CD4-positive, alpha-beta T cell (primary cell): Measurements from ENCODE around the gene LSM14A. TPM values are rescaled to one million over a fixed set of nuclear protein-coding genes. Genes with fewer than 3 reads are reported as not detected.
A peak's percentile ranks its signal among the peaks of the same experiment; 100 is the strongest.

Source experiments
- ATAC-seq: fragments of 200-7000 bp; cut with Tn5 transposase; one replicate; pipeline ENCODE4 v1.10.0; 2022; ENCODE audit warnings: mild to moderate bottlenecking; ENCODE audit not compliant: poor library complexity
- CTCF ChIA-PET: fragments of 350-600 bp; sonication (Branson Sonifier 250); formaldehyde crosslinking; loops from one replicate; lab custom pipeline; 2021; ENCODE audit warnings: antibody characterized with exemption, inconsistent platforms; lab: Charles Lee
- POLR2A ChIA-PET: fragments of 350-600 bp; sonication (Branson Sonifier 250); formaldehyde crosslinking; loops from one replicate; lab custom pipeline; 2021; ENCODE audit warnings: antibody characterized with exemption, inconsistent platforms; lab: Charles Lee
- DNase-seq, 14 experiments: peaks; one replicate each; pipeline ENCODE4 v3.0.0-alpha.2; 2013 to 2020; ENCODE audit warnings: mixed read lengths in 2 of 14
- H3K27ac ChIP-seq, 2 donors: one replicate each; pipeline versions ENCODE4 v1.5.1 to v1.7.0; 2013; ENCODE audit warnings: low read length in 2 of 2, low read depth in 1 of 2, mild to moderate bottlenecking in 1 of 2
- H3K27me3 ChIP-seq, 2 experiments: 1 replicate in 1 of 2; 2 replicates in 1 of 2; pipeline versions ENCODE4 v1.6.1 to v1.7.0; 2013; ENCODE audit warnings: low read length in 2 of 2, control low read depth in 1 of 2, mild to moderate bottlenecking in 1 of 2, moderate library complexity in 1 of 2; ENCODE audit not compliant: insufficient read depth in 2 of 2, control insufficient read depth in 1 of 2
- H3K36me3 ChIP-seq: one replicate; pipeline ENCODE4 v1.6.1; 2013; ENCODE audit warnings: low read length, control low read depth; ENCODE audit not compliant: insufficient read depth
- H3K4me1 ChIP-seq: one replicate; pipeline ENCODE4 v1.6.1; 2013; ENCODE audit warnings: low read length, control low read depth; ENCODE audit not compliant: insufficient read depth
- H3K4me3 ChIP-seq: one replicate; pipeline ENCODE4 v1.5.1; 2013; ENCODE audit warnings: mild to moderate bottlenecking, low read length, moderate library complexity
- H3K9me3 ChIP-seq, 2 experiments: 1 replicate in 1 of 2; 2 replicates in 1 of 2; pipeline versions ENCODE4 v1.6.1 to v1.7.0; 2013; ENCODE audit warnings: low read length in 2 of 2, mild to moderate bottlenecking in 2 of 2, control low read depth in 1 of 2, moderate library complexity in 1 of 2; ENCODE audit not compliant: control insufficient read depth in 1 of 2, insufficient read depth in 1 of 2
- H3K27ac Mint-ChIP-seq: one replicate; pipeline ENCODE4 v1.8.0; 2020; ENCODE audit warnings: mixed read lengths
- H3K27me3 Mint-ChIP-seq: one replicate; pipeline ENCODE4 v1.8.0; 2021; ENCODE audit warnings: mixed read lengths
- H3K36me3 Mint-ChIP-seq: one replicate; pipeline ENCODE4 v1.8.0; 2021; ENCODE audit warnings: low read depth, mixed read lengths
- H3K4me1 Mint-ChIP-seq: one replicate; pipeline ENCODE4 v1.8.0; 2021; ENCODE audit warnings: low read depth, mixed read lengths
- H3K4me3 Mint-ChIP-seq: one replicate; pipeline ENCODE4 v1.8.0; 2020; ENCODE audit warnings: mild to moderate bottlenecking, mixed read lengths
- H3K9me3 Mint-ChIP-seq: one replicate; pipeline ENCODE4 v1.8.0; 2020; ENCODE audit warnings: mixed read lengths
- intact Hi-C, 2 experiments: fragments of 100-400 bp; cut with DNase I in 1 of 2; cut with micrococcal nuclease in 1 of 2; formaldehyde crosslinking; loops; one replicate each; pipeline versions ENCODE4 v1.15.1 to v1.9.0; 2023 to 2025; cut with DNase I, micrococcal nuclease
- polyA plus RNA-seq, 2 donors: library from polyadenylated mRNA; unstranded; fragments of 120-200 nt; gene quantifications; one replicate each; pipeline ENCODE4 v1.2.1, GENCODE V29; 2013
- total RNA-seq, 174 experiments: library from RNA in 2 of 174; stranded (reverse) in 2 of 174; gene quantifications; one replicate each; pipeline ENCODE4 v1.2.3 and lab custom pipeline; 2021 to 2026
- TF ChIP-seq, protein P1 (sequence below): fragments of 200-600 bp; IDR thresholded peaks from one replicate; pipeline ENCODE4 v1.8.0; 2022; ENCODE audit warnings: antibody characterized with exemption, mild to moderate bottlenecking

LSM14A gene
- total RNA-seq = 100 to 1,000 TPM; 210 to 217 TPM
- polyA plus RNA-seq (2013, experiment 1 of 2) = 177 TPM
- polyA plus RNA-seq (2013, experiment 2 of 2) = 185 TPM
- total RNA-seq (lab: John Stamatoyannopoulos, UW) = 94.7 to 263 (median 203) reads per million in 172 experiments

DNA sequence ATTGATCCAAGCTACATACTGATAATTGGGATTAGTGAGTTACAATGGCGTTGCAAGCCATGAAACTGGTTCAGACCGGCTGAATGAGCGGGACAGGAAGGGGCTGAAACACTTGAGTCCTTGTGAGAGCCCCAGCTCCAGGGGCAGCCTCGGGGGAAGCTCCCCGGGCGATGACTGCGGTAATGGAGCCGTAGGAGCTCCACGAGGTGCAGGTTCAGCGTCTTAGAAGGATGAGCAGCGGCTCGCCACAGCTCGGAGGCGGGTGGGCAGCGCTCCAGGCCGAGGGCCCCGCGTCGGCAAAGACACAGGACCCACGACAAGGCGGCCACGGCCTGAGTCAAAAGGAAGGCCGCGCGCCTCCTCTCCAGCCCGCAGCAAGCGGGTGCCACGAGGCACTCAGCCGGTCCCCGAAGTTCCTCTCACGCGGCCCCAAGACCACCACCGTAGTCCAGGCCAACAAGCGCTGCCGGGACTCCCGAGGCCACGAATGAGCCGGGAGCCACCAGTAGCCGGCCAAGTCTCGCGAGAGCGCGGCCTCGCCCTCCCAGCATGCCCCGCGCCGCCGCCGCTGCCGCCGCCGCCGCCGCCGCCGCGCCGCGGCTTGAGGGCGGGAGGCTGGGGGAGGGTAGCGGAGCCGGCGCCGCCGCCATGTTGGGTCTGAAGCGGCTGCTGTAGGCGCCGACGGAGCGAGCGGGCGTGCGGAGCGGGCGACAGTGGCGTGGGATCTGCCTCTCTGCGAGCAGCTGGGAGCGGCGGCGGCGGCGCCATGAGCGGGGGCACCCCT, at the start of gene LSM14A:
Gene LSM14A, plus strand, starts transcription at position 628 of the 784 bp plus-strand sequence. Its CDS starts 139 bp downstream, at position 767.
- Mint-ChIP-seq H3K4me1 (peaks cover 50% of the 10 kb centered on the region), H3K36me3 (peaks cover 35% of the 10 kb centered on the region), H3K27me3 (no peaks in the 10 kb centered on the region), H3K4me3 (peak within 1 kb of the TSS; percentile 99), H3K27ac (peak within 1 kb of the TSS; percentile 97), H3K9me3 (no peaks in the 10 kb centered on the region)
- Histone ChIP-seq H3K9me3 (no peaks in the 10 kb centered on the region), H3K4me1 (peaks cover 40% of the 10 kb centered on the region), H3K27me3 (no peaks in the 10 kb centered on the region), H3K4me3 (peak within 1 kb of the TSS; percentile 95), H3K27ac (peak within 1 kb of the TSS; percentile 97 to 98), H3K36me3 (peaks cover 14% of the 10 kb centered on the region)
- peak; percentile 85 for ATAC-seq
- peak; percentile 84 to 97 (median 91) for DNase-seq
- ChIA-PET CTCF (no interaction called here), POLR2A (interaction anchor here (0.6 to 2.7 kb wide), 22 partner anchors 10 to 506 kb away, joined by 3 to 19 read pairs (median 4); partner anchors contain the start of genes GPI, UBA2 and ZNF302)
- TF ChIP-seq, protein P1, sequence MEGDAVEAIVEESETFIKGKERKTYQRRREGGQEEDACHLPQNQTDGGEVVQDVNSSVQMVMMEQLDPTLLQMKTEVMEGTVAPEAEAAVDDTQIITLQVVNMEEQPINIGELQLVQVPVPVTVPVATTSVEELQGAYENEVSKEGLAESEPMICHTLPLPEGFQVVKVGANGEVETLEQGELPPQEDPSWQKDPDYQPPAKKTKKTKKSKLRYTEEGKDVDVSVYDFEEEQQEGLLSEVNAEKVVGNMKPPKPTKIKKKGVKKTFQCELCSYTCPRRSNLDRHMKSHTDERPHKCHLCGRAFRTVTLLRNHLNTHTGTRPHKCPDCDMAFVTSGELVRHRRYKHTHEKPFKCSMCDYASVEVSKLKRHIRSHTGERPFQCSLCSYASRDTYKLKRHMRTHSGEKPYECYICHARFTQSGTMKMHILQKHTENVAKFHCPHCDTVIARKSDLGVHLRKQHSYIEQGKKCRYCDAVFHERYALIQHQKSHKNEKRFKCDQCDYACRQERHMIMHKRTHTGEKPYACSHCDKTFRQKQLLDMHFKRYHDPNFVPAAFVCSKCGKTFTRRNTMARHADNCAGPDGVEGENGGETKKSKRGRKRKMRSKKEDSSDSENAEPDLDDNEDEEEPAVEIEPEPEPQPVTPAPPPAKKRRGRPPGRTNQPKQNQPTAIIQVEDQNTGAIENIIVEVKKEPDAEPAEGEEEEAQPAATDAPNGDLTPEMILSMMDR = no peak
- intact Hi-C loops = loop anchor here (2.0 to 5.0 kb wide), 6 partner anchors 37 to 505 kb away; partner anchors contain the start of genes SCGB2B2 (in 1 of the 2) and ZNF302 (in 1 of the 2)

DNA sequence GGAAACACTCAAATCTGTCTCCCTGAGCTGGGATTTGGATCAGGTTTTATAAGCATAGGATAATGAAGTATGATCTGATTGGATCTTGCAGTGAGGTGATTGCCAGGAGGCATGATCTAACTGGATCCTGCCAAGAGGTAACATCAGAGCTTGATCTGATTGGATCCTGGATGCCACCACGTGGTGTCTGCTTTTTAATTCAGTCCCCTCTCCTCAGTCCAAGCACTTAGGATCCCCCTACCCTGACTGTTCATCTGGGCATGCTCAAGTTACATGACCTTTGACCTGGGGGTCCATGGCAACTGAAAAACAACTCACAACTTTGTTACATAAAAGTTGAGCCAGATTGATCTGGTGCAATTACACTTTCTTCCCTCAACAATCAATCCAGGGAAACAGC, 47.5 kb upstream of the LSM14A start:
- ATAC-seq = no peak
- no peaks in the 10 kb centered on the region for H3K4me1 ChIP-seq
- ChIA-PET CTCF (interaction anchor here (1.0 kb wide), 1 partner anchor 9 kb away, joined by 3 read pairs; no protein-coding TSS in a partner anchor), POLR2A (interaction anchor here (0.9 to 1.1 kb wide), 2 partner anchors 9 to 47 kb away, joined by 4 to 5 read pairs; partner anchors contain the start of gene LSM14A)
- no peak overlapping the region for H3K27ac ChIP-seq
- no peaks in the 10 kb centered on the region for H3K9me3 ChIP-seq
- no peak overlapping the region for H3K4me3 Mint-ChIP-seq
- no peak overlapping the region for H3K27ac Mint-ChIP-seq
- peaks cover 4% of the 10 kb centered on the region for H3K27me3 Mint-ChIP-seq
- H3K27me3 ChIP-seq = no peaks in the 10 kb centered on the region
- H3K4me1 Mint-ChIP-seq = peaks cover 6% of the 10 kb centered on the region
- H3K36me3 Mint-ChIP-seq = no peaks in the 10 kb centered on the region
- intact Hi-C loops = loop anchor here in 1 of 2 experiments (5.0 kb wide), 2 partner anchors 92 to 307 kb away; no protein-coding TSS in a partner anchor
- no peaks in the 10 kb centered on the region for H3K9me3 Mint-ChIP-seq
- H3K36me3 ChIP-seq = no peaks in the 10 kb centered on the region
- DNase-seq = no peak
- H3K4me3 ChIP-seq = no peak overlapping the region
- TF ChIP-seq, protein P1 = no peak

DNA sequence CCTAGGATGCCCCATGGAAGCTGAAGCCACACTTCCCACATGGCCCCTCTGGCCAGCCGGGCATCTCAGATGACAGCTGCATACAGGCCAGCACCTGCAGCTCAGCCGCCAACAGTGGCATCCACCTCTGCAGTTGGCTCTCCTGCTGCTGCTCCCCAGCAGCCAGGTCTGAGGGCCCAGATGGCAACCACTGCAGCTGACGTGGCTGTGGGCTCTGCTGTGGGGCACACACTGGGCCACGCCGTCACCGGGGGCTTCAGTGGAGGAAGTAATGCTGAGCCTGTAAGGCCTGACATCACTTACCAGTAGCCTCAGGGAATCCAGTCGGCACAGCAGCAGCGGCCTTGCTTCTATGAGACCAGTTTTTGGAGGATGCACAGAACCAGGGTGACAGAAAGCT, 45.3 kb upstream of the LSM14A start:
- CTCF ChIA-PET = interaction anchor here (1.0 kb wide), 1 partner anchor 18 kb away, joined by 3 read pairs; no protein-coding TSS in a partner anchor
- DNase-seq (no peak), ATAC-seq (no peak)
- H3K9me3 ChIP-seq = no peaks in the 10 kb centered on the region
- TF ChIP-seq, protein P1 = no peak
- H3K4me1 Mint-ChIP-seq = no peaks in the 10 kb centered on the region
- no peak overlapping the region for H3K4me3 ChIP-seq
- no peak overlapping the region for H3K27ac Mint-ChIP-seq
- H3K36me3 ChIP-seq = no peaks in the 10 kb centered on the region
- H3K9me3 Mint-ChIP-seq = no peaks in the 10 kb centered on the region
- POLR2A ChIA-PET = no interaction called here
- no peaks in the 10 kb centered on the region for H3K4me1 ChIP-seq
- no peaks in the 10 kb centered on the region for H3K27me3 Mint-ChIP-seq
- H3K36me3 Mint-ChIP-seq = no peaks in the 10 kb centered on the region
- H3K27me3 ChIP-seq = no peaks in the 10 kb centered on the region
- intact Hi-C loops = no loop called here
- H3K27ac ChIP-seq = no peak overlapping the region
- H3K4me3 Mint-ChIP-seq = no peak overlapping the region
